OCI-LY3 (cell line): ENCODE measurements around the gene SUCLG2.

ENCODE experiments used
- EZH2phosphoT487 ChIP-seq: fragments of 200-600 bp; shearing (Covaris generic); IDR thresholded peaks from 2 replicates; pipeline ENCODE4 v1.6.1; 2018; ENCODE audit warnings: antibody characterized with exemption, mixed run types, low read depth
- TF ChIP-seq, protein P1 (sequence below): fragments of 200-600, 300-600 bp; sonication (generic); IDR thresholded peaks from 2 replicates; pipeline ENCODE4 v1.5.1; 2014; ENCODE audit warnings: antibody characterized with exemption, low read length, low read depth

DNA sequence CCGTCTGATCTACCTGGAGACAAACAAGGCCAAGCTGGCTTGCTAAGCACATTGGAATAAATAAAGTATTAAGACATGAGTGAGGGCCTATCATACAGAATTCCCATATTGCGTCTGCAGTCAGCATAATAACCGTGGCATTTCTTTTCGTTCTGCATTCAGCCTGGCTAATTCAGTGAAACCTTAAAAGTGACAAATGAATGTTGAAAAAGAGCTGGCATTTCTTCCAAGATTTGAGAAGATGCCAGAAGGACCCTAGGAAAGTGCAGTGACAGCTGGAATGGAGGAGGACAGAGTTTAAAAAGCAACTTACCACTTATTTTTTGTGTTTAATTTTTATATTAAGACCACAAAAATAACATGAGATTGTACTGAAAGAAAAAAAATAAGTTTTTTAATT, 67.1 kb downstream of the SUCLG2 start:
- TF ChIP-seq, protein P1, sequence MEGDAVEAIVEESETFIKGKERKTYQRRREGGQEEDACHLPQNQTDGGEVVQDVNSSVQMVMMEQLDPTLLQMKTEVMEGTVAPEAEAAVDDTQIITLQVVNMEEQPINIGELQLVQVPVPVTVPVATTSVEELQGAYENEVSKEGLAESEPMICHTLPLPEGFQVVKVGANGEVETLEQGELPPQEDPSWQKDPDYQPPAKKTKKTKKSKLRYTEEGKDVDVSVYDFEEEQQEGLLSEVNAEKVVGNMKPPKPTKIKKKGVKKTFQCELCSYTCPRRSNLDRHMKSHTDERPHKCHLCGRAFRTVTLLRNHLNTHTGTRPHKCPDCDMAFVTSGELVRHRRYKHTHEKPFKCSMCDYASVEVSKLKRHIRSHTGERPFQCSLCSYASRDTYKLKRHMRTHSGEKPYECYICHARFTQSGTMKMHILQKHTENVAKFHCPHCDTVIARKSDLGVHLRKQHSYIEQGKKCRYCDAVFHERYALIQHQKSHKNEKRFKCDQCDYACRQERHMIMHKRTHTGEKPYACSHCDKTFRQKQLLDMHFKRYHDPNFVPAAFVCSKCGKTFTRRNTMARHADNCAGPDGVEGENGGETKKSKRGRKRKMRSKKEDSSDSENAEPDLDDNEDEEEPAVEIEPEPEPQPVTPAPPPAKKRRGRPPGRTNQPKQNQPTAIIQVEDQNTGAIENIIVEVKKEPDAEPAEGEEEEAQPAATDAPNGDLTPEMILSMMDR = no peak
- TF ChIP-seq EZH2phosphoT487 = no peak
